ELR (cell line): Measurements from ENCODE around the gene TAF4.
"Not testable (repeated sequence)": the region's sequence is repeated elsewhere in the genome, so short reads cannot be mapped to it uniquely, and the experiment has no call there.

Experiments
- DNase-seq: peaks from one replicate; pipeline ENCODE4 v3.0.0-alpha.2; 2015; ENCODE audit warnings: low read depth

TAF4 gene

DNA sequence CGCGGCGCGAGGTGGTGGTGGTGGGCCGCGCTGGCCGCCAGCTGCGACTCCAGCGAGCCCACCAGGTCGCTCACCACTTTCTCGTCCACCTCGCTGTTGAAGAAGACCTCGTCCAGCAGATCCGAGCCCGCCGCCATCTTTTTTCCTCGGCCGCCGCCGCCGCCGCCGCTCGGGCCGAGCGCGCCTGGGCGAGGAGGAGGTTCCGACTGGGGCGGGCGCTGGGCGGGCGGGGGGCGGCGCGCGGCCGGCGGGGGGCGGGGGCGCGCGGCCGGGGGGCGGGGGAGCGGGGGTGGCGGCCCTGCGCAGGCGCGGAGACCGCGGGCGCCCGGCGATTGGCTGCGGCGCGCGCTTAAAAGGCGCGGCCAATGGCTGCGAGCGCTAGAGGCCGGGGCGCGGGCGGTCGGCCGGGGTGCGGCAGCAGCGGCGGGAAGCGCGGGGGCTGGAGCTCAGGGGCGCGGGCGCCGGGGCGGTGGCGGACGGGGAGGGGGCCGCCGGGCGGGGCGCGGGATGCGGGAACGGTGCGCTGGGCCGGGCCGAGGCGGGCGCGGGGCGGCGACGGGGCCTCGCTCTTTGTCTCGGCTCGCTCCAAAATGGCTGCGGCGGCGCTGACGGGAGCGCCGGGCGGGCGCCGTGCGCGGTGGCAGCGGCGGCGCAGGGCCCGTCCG lies at the start of gene TAF4:
TSS of gene TAF4 (minus strand) at position 208 of the 665 bp plus-strand sequence. CDS start at position 137, 71 bp downstream.
- DNase-seq: peak; percentile 82

- DNase-seq: no peak
These were observed 49.2 kb upstream of the TAF4 start for GRCh38 chr20:62114894-62115293.

- DNase-seq: no peak
These were observed 46.7 kb upstream of the TAF4 start for GRCh38 chr20:62112368-62112767.

DNA sequence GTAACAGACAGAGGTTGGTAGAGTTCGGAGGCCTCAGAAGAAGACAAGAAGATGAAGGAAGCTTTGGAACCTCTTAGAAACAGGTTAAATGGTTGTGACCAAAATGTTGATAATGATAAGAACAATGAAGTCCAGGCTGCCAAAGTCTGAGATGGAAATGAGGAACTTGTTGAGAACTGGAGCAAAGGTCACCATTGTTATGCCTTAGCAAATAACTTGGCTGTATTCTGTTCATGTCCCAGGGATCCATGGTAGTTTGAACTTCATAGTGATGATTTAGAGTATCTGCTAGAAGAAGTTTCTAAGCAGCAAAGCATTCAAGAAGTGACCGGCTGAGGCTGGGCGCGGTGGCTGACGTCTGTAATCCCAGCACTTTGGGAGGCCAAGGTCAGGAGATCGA lies 45.5 kb upstream of the TAF4 start:
- no peak for DNase-seq

GRCh38 chr20:62105592-62105991 lies 39.9 kb upstream of the TAF4 start:
- DNase-seq: no peak

GRCh38 chr20:62104791-62105345 lies 39.2 kb upstream of the TAF4 start:
- no peak for DNase-seq

DNA sequence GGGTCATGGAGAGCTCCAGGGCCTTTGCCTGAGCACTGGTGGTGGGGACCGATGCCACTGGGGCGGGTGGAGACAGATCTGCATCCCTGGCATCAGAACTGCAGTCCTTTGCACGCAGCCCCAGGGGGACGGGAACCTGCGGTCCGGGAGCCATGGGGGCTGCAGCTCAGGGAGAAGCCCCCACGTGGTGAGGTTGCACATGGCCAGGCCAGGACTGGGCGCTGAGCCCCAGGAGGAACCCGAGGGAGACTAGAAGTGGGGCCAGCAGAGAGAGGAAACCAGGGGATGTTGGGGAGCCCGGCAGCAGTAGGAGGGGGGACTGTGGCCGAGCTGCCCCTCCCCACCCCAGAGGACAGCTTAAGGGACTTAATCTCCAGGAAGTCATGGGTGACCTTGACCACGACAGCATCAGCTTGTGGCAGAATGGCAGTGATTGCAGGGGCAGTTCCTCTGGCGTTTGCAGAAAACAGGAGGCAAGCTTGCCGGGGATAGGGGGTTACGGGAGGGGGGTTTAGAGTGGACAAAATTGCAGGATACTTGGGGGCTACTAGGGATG lies 38.6 kb upstream of the TAF4 start:
- DNase-seq: no peak

DNA sequence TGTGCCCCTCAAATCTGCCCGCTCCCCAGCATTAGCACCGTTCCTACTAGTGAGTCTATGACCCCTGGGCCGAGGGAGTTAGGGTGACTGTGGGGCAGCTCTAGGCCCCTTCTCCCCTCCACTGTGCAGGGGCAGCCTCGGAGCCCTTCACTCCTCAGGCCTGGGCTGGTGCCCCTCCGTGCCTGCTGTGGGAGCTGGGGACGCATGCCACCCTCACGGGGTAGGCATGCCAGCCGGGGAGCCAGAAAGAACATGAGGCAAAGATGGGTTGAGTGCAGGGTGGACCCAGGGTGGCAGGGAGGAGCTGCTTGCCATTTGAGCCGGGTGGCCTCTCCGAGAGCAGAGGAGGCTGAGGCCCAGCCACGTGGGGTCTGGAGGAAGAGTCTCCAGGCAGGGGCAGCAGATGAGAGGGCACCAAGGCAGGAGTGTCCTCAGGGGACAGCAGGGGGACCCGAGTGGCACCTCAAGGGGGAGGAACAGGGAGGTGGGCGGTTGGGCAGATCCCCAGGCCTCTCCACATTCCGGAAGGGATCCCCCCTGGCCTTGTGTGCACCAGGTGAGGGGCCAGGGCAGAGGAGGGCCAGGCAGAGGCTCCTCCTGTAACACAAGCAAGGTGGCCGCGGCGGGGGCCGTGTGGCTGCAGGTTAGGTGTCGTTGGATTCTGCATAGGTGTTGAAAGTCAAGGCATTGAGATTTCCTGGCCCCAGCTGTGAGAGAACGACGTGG lies 38.0 kb upstream of the TAF4 start:
- DNase-seq: no peak

- no peak for DNase-seq
These were observed 35.4 kb upstream of the TAF4 start for GRCh38 chr20:62101078-62101477.

GRCh38 chr20:62097881-62098407 lies 32.3 kb upstream of the TAF4 start:
- DNase-seq: no peak

- no peak for DNase-seq
These were observed 31.0 kb upstream of the TAF4 start for GRCh38 chr20:62096421-62097380.

DNA sequence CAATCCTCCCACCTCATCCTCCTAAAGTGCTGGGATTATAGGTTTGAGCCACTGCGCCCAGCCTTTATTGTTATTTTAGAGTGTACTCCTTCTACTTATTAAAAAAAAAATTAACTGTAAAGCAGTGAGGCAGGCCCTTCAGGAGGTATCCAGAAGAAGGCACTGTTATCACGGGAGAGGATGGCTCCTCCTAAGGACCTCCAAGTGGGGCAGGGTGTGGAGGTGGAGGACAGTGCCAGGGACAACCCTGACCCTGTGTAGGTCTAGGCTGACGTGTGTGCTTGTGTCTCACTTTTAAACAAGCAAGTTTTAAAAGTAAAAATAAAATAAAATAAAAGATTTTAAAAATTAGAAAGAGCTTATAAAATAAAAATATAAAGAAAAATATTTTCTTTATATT lies 23.7 kb upstream of the TAF4 start:
- DNase-seq: no peak

DNA sequence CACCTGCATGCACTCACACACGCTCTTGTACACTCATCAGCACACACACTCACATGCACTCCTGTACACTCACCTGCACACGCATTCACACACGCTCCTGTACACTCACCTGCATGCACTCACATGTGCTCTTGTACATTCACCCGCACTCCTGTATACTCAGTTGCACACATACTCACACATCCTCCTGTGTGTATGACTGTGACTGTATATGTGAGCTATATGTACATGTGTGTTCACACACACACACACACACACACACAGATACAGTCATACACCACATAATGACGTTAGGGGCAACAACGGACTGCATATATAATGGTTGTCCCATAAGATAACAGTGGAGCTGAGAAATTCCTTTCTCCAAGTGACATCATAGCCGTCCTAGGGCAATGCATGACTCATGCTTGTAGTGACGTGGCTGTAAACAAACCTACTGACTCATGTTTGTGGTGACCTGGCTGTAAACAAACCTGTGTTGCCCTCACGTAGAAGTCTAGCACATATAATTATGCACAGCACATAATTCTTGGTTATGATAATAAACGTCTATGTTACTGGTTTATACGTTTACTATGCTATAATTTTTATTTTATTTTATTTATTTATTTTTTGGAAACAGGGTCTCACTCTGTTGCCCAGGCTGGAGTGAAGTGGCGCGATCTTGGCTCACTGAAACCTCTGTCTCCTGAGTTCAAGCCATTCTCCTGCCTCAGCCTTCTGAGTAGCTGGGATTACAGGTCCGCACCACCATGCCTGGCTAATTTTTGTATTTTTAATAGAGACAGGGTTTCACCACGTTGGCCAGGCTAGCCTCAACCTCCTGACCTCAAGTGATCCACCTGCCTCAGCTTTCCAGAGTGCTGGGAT lies 22.8 kb upstream of the TAF4 start:
- peak; percentile 100 for DNase-seq

GRCh38 chr20:62087632-62088031 lies 22.0 kb upstream of the TAF4 start:
- DNase-seq: no peak

DNA sequence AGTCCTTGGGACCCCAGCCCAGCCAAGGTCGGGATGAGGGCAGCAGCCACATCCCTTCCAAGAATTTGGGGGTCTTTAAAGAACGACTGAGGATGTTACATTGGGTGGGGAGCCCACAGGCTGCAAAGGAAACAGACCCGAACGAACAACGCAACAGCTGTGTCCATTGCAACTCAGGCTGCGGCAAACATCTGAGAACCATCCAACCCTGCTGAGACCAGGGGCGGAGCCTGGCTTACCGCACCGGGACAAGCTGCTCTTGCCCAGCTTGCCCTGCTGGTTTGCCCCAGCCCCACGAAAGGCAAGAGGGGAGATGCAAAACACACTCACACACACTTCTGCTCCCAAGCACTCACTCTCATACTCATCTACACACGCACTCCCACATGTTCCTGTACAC lies 21.5 kb upstream of the TAF4 start:
- no peak for DNase-seq

- no peak for DNase-seq
These were observed 19.5 kb upstream of the TAF4 start for GRCh38 chr20:62085206-62085605.

GRCh38 chr20:62084224-62084623 lies 18.5 kb upstream of the TAF4 start:
- not testable (repeated sequence) for DNase-seq

GRCh38 chr20:62083312-62083711 lies 17.6 kb upstream of the TAF4 start:
- DNase-seq: no peak

GRCh38 chr20:62080249-62080990 lies 14.7 kb upstream of the TAF4 start:
- no peak for DNase-seq

GRCh38 chr20:62079166-62079565 lies 13.5 kb upstream of the TAF4 start:
- no peak for DNase-seq
